Measurements from ENCODE around the gene WBP1L.
"Not testable (repeated sequence)": the region's sequence is repeated elsewhere in the genome, so short reads cannot be mapped to it uniquely, and the experiment has no call there.

WBP1L gene

GRCh38 chr10:102743588-102744373 lies at the start of gene WBP1L:
Gene WBP1L (plus strand): TSS chr10:102743948. CDS start chr10:102744054, 106 bp downstream.
- peak; percentile 99 for DNase-seq (ENCODE audit: low spot score)

- DNase-seq (ENCODE audit: low spot score): not testable (repeated sequence)
Observed at GRCh38 chr10:102695401-102695800, 48.3 kb upstream of the WBP1L start.

GRCh38 chr10:102696736-102697135 lies 47.0 kb upstream of the WBP1L start:
- DNase-seq (ENCODE audit: low spot score): no peak

- DNase-seq (ENCODE audit: low spot score): no peak
Observed at GRCh38 chr10:102698894-102699293, 44.9 kb upstream of the WBP1L start.

- no peak for DNase-seq (ENCODE audit: low spot score)
Observed at GRCh38 chr10:102701272-102701671, 42.5 kb upstream of the WBP1L start.

GRCh38 chr10:102701796-102702195 lies 42.0 kb upstream of the WBP1L start:
- DNase-seq (ENCODE audit: low spot score): no peak

GRCh38 chr10:102702742-102703141 lies 41.0 kb upstream of the WBP1L start:
- no peak for DNase-seq (ENCODE audit: low spot score)

- no peak for DNase-seq (ENCODE audit: low spot score)
Observed at GRCh38 chr10:102704915-102705314, 38.8 kb upstream of the WBP1L start.

- DNase-seq (ENCODE audit: low spot score): no peak
Observed at GRCh38 chr10:102705531-102705930, 38.2 kb upstream of the WBP1L start.

GRCh38 chr10:102710609-102711008 lies 33.1 kb upstream of the WBP1L start:
- DNase-seq (ENCODE audit: low spot score): no peak

GRCh38 chr10:102712089-102712488 lies 31.7 kb upstream of the WBP1L start:
- no peak for DNase-seq (ENCODE audit: low spot score)

GRCh38 chr10:102712843-102713538 lies 30.8 kb upstream of the WBP1L start:
- DNase-seq (ENCODE audit: low spot score): no peak

- DNase-seq (ENCODE audit: low spot score): no peak
Observed at GRCh38 chr10:102713539-102713813, 30.3 kb upstream of the WBP1L start.

- DNase-seq (ENCODE audit: low spot score): peak; percentile 96
Observed at GRCh38 chr10:102713814-102714620, 29.7 kb upstream of the WBP1L start, which contains the start of gene ARL3. Gene ARL3 (minus strand): TSS chr10:102714397. CDS start chr10:102714275, 122 bp downstream.

GRCh38 chr10:102714621-102715455 lies 28.9 kb upstream of the WBP1L start, which contains the start of gene SFXN2:
Gene SFXN2 (plus strand): TSS chr10:102714636. CDS start chr10:102726637, 12,001 bp downstream.
- peak; percentile 51 for DNase-seq (ENCODE audit: low spot score)

GRCh38 chr10:102715880-102716279 lies 27.9 kb upstream of the WBP1L start:
- DNase-seq (ENCODE audit: low spot score): no peak

- DNase-seq (ENCODE audit: low spot score): not testable (repeated sequence)
Observed at GRCh38 chr10:102716900-102717565, 26.7 kb upstream of the WBP1L start.

GRCh38 chr10:102718220-102718619 lies 25.5 kb upstream of the WBP1L start:
- no peak for DNase-seq (ENCODE audit: low spot score)

GRCh38 chr10:102720337-102720736 lies 23.4 kb upstream of the WBP1L start:
- no peak for DNase-seq (ENCODE audit: low spot score)

- no peak for DNase-seq (ENCODE audit: low spot score)
Observed at GRCh38 chr10:102720775-102721301, 22.9 kb upstream of the WBP1L start.

GRCh38 chr10:102721954-102722353 lies 21.8 kb upstream of the WBP1L start:
- DNase-seq (ENCODE audit: low spot score): no peak
